Measurements from ENCODE around the gene KCNE4.

DNA sequence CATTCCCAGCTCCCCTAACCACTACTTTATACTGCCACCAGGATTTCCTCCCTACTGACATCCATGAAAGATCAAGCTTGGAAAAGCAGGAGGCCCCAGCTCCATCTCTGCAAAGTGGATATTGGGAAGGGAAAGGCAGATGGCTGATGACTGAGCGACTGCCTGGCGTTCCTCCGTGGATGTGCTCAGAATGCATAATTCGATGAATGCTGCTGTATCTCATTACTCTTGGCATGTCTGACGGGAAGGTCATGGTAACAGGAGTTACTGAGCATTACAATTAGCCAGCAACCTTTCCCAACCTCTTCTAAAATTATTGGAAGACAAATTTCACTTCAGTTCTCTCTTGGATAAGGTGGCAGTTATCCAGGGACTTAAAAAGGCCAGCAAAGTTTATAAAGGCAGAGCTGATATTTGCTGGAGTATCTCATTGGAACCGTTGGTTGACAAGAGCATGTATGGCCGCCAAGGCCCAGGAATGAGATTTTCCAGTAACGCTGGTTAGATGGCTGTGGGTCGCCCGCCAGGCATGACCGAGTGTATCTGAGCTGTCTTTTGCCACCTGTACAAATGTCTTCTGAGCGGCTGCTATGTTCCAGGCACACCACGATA lies 34.5 kb downstream of the KCNE4 start:
- TF ChIP-seq, protein P1, sequence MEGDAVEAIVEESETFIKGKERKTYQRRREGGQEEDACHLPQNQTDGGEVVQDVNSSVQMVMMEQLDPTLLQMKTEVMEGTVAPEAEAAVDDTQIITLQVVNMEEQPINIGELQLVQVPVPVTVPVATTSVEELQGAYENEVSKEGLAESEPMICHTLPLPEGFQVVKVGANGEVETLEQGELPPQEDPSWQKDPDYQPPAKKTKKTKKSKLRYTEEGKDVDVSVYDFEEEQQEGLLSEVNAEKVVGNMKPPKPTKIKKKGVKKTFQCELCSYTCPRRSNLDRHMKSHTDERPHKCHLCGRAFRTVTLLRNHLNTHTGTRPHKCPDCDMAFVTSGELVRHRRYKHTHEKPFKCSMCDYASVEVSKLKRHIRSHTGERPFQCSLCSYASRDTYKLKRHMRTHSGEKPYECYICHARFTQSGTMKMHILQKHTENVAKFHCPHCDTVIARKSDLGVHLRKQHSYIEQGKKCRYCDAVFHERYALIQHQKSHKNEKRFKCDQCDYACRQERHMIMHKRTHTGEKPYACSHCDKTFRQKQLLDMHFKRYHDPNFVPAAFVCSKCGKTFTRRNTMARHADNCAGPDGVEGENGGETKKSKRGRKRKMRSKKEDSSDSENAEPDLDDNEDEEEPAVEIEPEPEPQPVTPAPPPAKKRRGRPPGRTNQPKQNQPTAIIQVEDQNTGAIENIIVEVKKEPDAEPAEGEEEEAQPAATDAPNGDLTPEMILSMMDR (conservative IDR thresholded peaks at IDR 0.05; ENCODE audit: low read depth in 2 of 2) = no peak
- no peak for TF ChIP-seq EZH2 (IDR thresholded peaks at IDR 0.05; ENCODE audit: low read depth, unreplicated experiment)
- TF ChIP-seq POLR2AphosphoS5 (IDR thresholded peaks at IDR 0.05; ENCODE audit: low read depth) = no peak
- TF ChIP-seq CREB1 (CRISPR knock-in tag; IDR thresholded peaks at IDR 0.05; ENCODE audit: low read depth) = no peak
- TF ChIP-seq, protein P2, sequence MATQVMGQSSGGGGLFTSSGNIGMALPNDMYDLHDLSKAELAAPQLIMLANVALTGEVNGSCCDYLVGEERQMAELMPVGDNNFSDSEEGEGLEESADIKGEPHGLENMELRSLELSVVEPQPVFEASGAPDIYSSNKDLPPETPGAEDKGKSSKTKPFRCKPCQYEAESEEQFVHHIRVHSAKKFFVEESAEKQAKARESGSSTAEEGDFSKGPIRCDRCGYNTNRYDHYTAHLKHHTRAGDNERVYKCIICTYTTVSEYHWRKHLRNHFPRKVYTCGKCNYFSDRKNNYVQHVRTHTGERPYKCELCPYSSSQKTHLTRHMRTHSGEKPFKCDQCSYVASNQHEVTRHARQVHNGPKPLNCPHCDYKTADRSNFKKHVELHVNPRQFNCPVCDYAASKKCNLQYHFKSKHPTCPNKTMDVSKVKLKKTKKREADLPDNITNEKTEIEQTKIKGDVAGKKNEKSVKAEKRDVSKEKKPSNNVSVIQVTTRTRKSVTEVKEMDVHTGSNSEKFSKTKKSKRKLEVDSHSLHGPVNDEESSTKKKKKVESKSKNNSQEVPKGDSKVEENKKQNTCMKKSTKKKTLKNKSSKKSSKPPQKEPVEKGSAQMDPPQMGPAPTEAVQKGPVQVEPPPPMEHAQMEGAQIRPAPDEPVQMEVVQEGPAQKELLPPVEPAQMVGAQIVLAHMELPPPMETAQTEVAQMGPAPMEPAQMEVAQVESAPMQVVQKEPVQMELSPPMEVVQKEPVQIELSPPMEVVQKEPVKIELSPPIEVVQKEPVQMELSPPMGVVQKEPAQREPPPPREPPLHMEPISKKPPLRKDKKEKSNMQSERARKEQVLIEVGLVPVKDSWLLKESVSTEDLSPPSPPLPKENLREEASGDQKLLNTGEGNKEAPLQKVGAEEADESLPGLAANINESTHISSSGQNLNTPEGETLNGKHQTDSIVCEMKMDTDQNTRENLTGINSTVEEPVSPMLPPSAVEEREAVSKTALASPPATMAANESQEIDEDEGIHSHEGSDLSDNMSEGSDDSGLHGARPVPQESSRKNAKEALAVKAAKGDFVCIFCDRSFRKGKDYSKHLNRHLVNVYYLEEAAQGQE (IDR thresholded peaks at IDR 0.05; ENCODE audit: unreplicated experiment) = no peak
- TF ChIP-seq STAT1 (IDR thresholded peaks at IDR 0.05; ENCODE audit: unreplicated experiment) = no peak
- no peak for TF ChIP-seq EZH2phosphoT487 (IDR thresholded peaks at IDR 0.05; ENCODE audit: unreplicated experiment)
- TF ChIP-seq ZNF114 (CRISPR knock-in tag; IDR thresholded peaks at IDR 0.05) = no peak
- TF ChIP-seq ZNF462 (CRISPR knock-in tag; IDR thresholded peaks at IDR 0.05) = no peak
- no peak for TF ChIP-seq JUNB (IDR thresholded peaks at IDR 0.05; ENCODE audit: unreplicated experiment)
- TF ChIP-seq, protein P3, sequence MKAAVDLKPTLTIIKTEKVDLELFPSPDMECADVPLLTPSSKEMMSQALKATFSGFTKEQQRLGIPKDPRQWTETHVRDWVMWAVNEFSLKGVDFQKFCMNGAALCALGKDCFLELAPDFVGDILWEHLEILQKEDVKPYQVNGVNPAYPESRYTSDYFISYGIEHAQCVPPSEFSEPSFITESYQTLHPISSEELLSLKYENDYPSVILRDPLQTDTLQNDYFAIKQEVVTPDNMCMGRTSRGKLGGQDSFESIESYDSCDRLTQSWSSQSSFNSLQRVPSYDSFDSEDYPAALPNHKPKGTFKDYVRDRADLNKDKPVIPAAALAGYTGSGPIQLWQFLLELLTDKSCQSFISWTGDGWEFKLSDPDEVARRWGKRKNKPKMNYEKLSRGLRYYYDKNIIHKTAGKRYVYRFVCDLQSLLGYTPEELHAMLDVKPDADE (IDR thresholded peaks at IDR 0.05) = no peak
- no peak for TF ChIP-seq ZNF331 (CRISPR knock-in tag; IDR thresholded peaks at IDR 0.05; ENCODE audit: low read depth)
- no peak for TF ChIP-seq NANOG (IDR thresholded peaks at IDR 0.05; ENCODE audit: borderline replicate concordance)

All from GM23338 (cell line).